H1 (cell line): ENCODE data around the gene YPEL2. TPM values are rescaled to one million over a fixed set of nuclear protein-coding genes. Genes with fewer than 3 reads are reported as not detected.

Source experiments
- CTCF ChIA-PET: fragments of 300-600 bp; sonication (Branson Sonifier 250); formaldehyde crosslinking; loops from one replicate; lab custom pipeline; 2021; ENCODE audit not compliant: partially characterized antibody; lab: Charles Lee
- POLR2A ChIA-PET: fragments of 300-600 bp; sonication (Branson Sonifier 250); formaldehyde crosslinking; loops from one replicate; lab custom pipeline; 2021; ENCODE audit warnings: inconsistent platforms; ENCODE audit not compliant: partially characterized antibody; lab: Charles Lee
- DNase-seq, 2 experiments: peaks; one replicate each; pipeline versions ENCODE4 v3.0.0 to v3.0.0-alpha.2; 2010 to 2022; ENCODE audit warnings: low spot score in 2 of 2, low read depth in 1 of 2, mixed read lengths in 1 of 2
- FAIRE-seq: peaks from 2 replicates; lab custom pipeline; 2011; peaks lifted over from hg19 to GRCh38; lab: Jason Lieb, UNC
- H2AFZ ChIP-seq: 2 replicates; pipeline ENCODE4 v1.8.1; 2012; ENCODE audit warnings: low read length, inconsistent platforms
- H2AK5ac ChIP-seq: 2 replicates; pipeline ENCODE4 v1.6.1; 2013; ENCODE audit warnings: low read depth, low read length
- H2BK120ac ChIP-seq: replicated peaks from 2 replicates; pipeline ENCODE3; 2013; ENCODE audit warnings: low read depth, low read length, inconsistent platforms
- H2BK12ac ChIP-seq: 2 replicates; pipeline ENCODE4 v1.6.1; 2013; ENCODE audit warnings: low read depth, low read length
- H2BK15ac ChIP-seq: 2 replicates; pipeline ENCODE4 v1.6.1; 2013; ENCODE audit warnings: low read length
- H2BK20ac ChIP-seq: 2 replicates; pipeline ENCODE4 v1.6.1; 2013; ENCODE audit warnings: low read length
- H2BK5ac ChIP-seq: 2 replicates; pipeline ENCODE4 v1.6.1; 2013; ENCODE audit warnings: low read depth, low read length
- H3K14ac ChIP-seq: 2 replicates; pipeline ENCODE4 v1.6.1; 2013; ENCODE audit warnings: inconsistent platforms; ENCODE audit not compliant: insufficient read length
- H3K18ac ChIP-seq: 2 replicates; pipeline ENCODE4 v1.6.1; 2013; ENCODE audit warnings: low read length; ENCODE audit errors: extremely low read depth
- H3K23ac ChIP-seq: 2 replicates; pipeline ENCODE4 v1.6.1; 2013; ENCODE audit warnings: inconsistent platforms; ENCODE audit not compliant: insufficient read length
- H3K23me2 ChIP-seq: 2 replicates; pipeline ENCODE4 v1.6.1; 2013; ENCODE audit warnings: low read depth, low read length
- H3K27ac ChIP-seq: 2 replicates; pipeline ENCODE4 v1.6.1; 2011; ENCODE audit warnings: low read depth, low read length, inconsistent platforms
- H3K27me3 ChIP-seq, 4 experiments: replicated peaks in 1 of 4; 1 replicate in 1 of 4; 2 replicates in 3 of 4; pipeline versions ENCODE4 v1.6.1 to v1.8.1; 2011 to 2013; ENCODE audit warnings: low read length in 3 of 4, mild to moderate bottlenecking in 3 of 4, inconsistent platforms in 2 of 4, mixed read lengths in 2 of 4, moderate library complexity in 1 of 4; ENCODE audit not compliant: control insufficient read depth in 3 of 4, insufficient read depth in 3 of 4; ENCODE audit errors: extremely low read depth in 1 of 4
- H3K36me3 ChIP-seq, 4 experiments: 2 replicates each; pipeline versions ENCODE4 v1.6.1 to v1.8.1; 2011 to 2013; ENCODE audit warnings: mild to moderate bottlenecking in 4 of 4, low read length in 3 of 4, moderate library complexity in 2 of 4, control low read depth in 1 of 4, inconsistent platforms in 1 of 4; ENCODE audit not compliant: insufficient read depth in 4 of 4, control insufficient read depth in 2 of 4
- H3K4ac ChIP-seq: replicated peaks from 2 replicates; pipeline ENCODE3; 2013; ENCODE audit warnings: low read length, low read depth, mixed read lengths, inconsistent platforms; ENCODE audit not compliant: insufficient read length
- H3K4me1 ChIP-seq, 4 experiments: replicated peaks in 1 of 4; 1 replicate in 1 of 4; 2 replicates in 3 of 4; pipeline versions ENCODE4 v1.6.1 to v1.8.1; 2011 to 2013; ENCODE audit warnings: low read length in 3 of 4, inconsistent platforms in 2 of 4, mixed read lengths in 1 of 4; ENCODE audit not compliant: insufficient read depth in 4 of 4, control insufficient read depth in 3 of 4
- H3K4me2 ChIP-seq, 2 experiments: 2 replicates each; pipeline versions ENCODE4 v1.6.1 to v1.8.1; 2011 to 2013; ENCODE audit warnings: low read depth in 2 of 2, low read length in 2 of 2, control low read depth in 1 of 2, inconsistent platforms in 1 of 2, mild to moderate bottlenecking in 1 of 2; ENCODE audit not compliant: insufficient read depth in 1 of 2
- H3K4me3 ChIP-seq, 4 experiments: fragments of 200-600, 300-600 bp in 1 of 4; sonication (generic), shearing (Covaris generic), sonication (Bioruptor Twin) in 1 of 4; 2 replicates each; pipeline versions ENCODE4 v1.5.1 to v1.8.1; 2011 to 2016; ENCODE audit warnings: low read length in 4 of 4, low read depth in 3 of 4, control low read depth in 2 of 4, inconsistent platforms in 2 of 4, mild to moderate bottlenecking in 2 of 4, mixed read lengths in 1 of 4, moderate library complexity in 1 of 4; ENCODE audit not compliant: insufficient read depth in 2 of 4; ENCODE audit errors: extremely low read depth in 1 of 4
- H3K56ac ChIP-seq: replicated peaks from 2 replicates; pipeline ENCODE3; 2013; ENCODE audit warnings: low read depth, mild to moderate bottlenecking, mixed read lengths, low read length, inconsistent platforms; ENCODE audit not compliant: insufficient read length
- H3K79me1 ChIP-seq: 2 replicates; pipeline ENCODE4 v1.6.1; 2013; ENCODE audit warnings: low read depth, low read length, control low read depth
- H3K79me2 ChIP-seq, 2 experiments: 2 replicates each; pipeline versions ENCODE4 v1.6.1 to v1.8.1; 2012 to 2013; ENCODE audit warnings: low read length in 2 of 2, mild to moderate bottlenecking in 2 of 2, inconsistent platforms in 1 of 2; ENCODE audit not compliant: insufficient read depth in 2 of 2, control insufficient read depth in 1 of 2
- H3K9ac ChIP-seq, 4 experiments: replicated peaks in 1 of 4; 1 replicate in 1 of 4; 2 replicates in 3 of 4; pipeline versions ENCODE4 v1.6.1 to v1.8.1; 2011 to 2013; ENCODE audit warnings: low read depth in 3 of 4, low read length in 3 of 4, control low read depth in 2 of 4, mild to moderate bottlenecking in 2 of 4, moderate library complexity in 2 of 4, inconsistent platforms in 1 of 4; ENCODE audit errors: extremely low read depth in 1 of 4
- H3K9me3 ChIP-seq, 2 experiments: 2 replicates each; pipeline versions ENCODE4 v1.6.1 to v1.8.1; 2012 to 2013; ENCODE audit warnings: mild to moderate bottlenecking in 2 of 2, moderate library complexity in 2 of 2, control low read depth in 1 of 2, inconsistent platforms in 1 of 2, low read depth in 1 of 2, low read length in 1 of 2, mixed read lengths in 1 of 2; ENCODE audit not compliant: insufficient read depth in 2 of 2
- H4K20me1 ChIP-seq, 2 experiments: replicated peaks in 1 of 2; 2 replicates each; pipeline versions ENCODE3 to v1.8.1; 2011 to 2013; ENCODE audit warnings: inconsistent platforms in 2 of 2, low read length in 2 of 2, mild to moderate bottlenecking in 1 of 2; ENCODE audit not compliant: insufficient read depth in 2 of 2, control insufficient read depth in 1 of 2
- H4K5ac ChIP-seq: 2 replicates; pipeline ENCODE4 v1.6.1; 2013; ENCODE audit warnings: low read length, low read depth, mixed read lengths, inconsistent platforms; ENCODE audit not compliant: insufficient read length
- H4K8ac ChIP-seq: 2 replicates; pipeline ENCODE4 v1.8.0; 2013; ENCODE audit warnings: mild to moderate bottlenecking, moderate library complexity, low read length, inconsistent platforms; ENCODE audit not compliant: insufficient read depth; ENCODE audit errors: extremely low read depth
- H4K91ac ChIP-seq: replicated peaks from 2 replicates; pipeline ENCODE3; 2013; ENCODE audit warnings: low read length, mixed read lengths, inconsistent platforms; ENCODE audit not compliant: insufficient read length
- WGBS, 2 experiments: shearing (Covaris generic) in 1 of 2; methylation state at CpG; one replicate each; pipeline versions ENCODE4 v1.1.6 to v1.1.7; 2013 to 2015; ENCODE audit warnings: low lambda C conversion rate in 2 of 2, mixed read lengths in 2 of 2, inconsistent platforms in 1 of 2, low coverage in 1 of 2, missing lambda C conversion rate in 1 of 2; ENCODE audit not compliant: insufficient replicate concordance in 2 of 2, insufficient coverage in 1 of 2, insufficient read length in 1 of 2; ENCODE audit errors: extremely low coverage in 1 of 2, missing lambda C conversion rate in 1 of 2; 5-methylcytosine and 5-hydroxymethylcytosine counted together
- polyA plus RNA-seq, 7 experiments: library from polyadenylated mRNA; depleted of rRNA in 3 of 7; stranded (reverse) in 5 of 7; unstranded in 2 of 7; fragments of >200 nt in 5 of 7; fragments of 200-250 nt in 2 of 7; gene quantifications; 1 replicate in 5 of 7; 2 replicates in 1 of 7; 4 replicates in 1 of 7; pipeline versions ENCODE4 v1.2.1 to v1.2.3, GENCODE V29; 2011 to 2013; ENCODE audit warnings: missing spikeins in 2 of 7, mixed read lengths in 2 of 7
- total RNA-seq: library from RNA; stranded (reverse); fragmentation: NEBNext Ultra II Directional; extraction: Animal tissue kit (Norgen Biotek cat#: 25700); gene quantifications from 2 replicates; pipeline ENCODE4 v1.2.1, GENCODE V29; 2021
- TF ChIP-seq, protein P1 (sequence below), 3 experiments: IDR thresholded peaks; 1 replicate in 2 of 3; 2 replicates in 1 of 3; pipeline versions ENCODE4 v1.5.1 to v1.6.1; 2011; ENCODE audit warnings: low read length in 3 of 3, mild to moderate bottlenecking in 3 of 3, inconsistent platforms in 2 of 3, low read depth in 1 of 3, moderate library complexity in 1 of 3; ENCODE audit not compliant: insufficient read depth in 1 of 3; ENCODE audit errors: control extremely low read depth in 1 of 3

YPEL2 gene
- total and polyA plus RNA-seq, 2 of the 8 experiments (the other 6 are each of a cell fraction or from before 2014, with no cell fraction given), result 1.6 to 3.5 TPM

DNA sequence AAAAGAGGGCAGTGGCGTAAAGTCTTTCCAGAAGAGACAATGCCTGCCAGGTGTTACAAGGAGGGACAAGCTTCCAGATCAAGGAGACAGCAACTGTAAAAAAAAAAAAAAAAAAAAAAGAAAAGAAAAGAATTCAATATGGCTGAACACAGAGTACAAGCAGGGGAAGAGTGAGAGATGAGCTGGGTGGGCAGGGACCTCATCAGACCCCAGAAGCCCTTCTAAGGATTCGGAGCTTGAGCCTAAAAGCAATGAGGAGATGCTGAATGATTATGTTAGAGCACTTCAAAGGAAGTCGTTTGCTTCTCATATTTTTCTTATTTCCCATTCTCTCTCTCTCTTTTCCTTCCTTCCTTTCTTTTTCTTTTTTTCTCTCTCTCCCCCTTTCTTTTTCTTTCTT lies 103.0 kb downstream of the YPEL2 start:
- Histone ChIP-seq H3K4me1 (no peaks in the 10 kb centered on the region), H3K4ac (no peak overlapping the region), H2BK5ac (no peak overlapping the region), H3K23ac (no peak overlapping the region), H3K79me1 (no peaks in the 10 kb centered on the region), H4K20me1 (no peaks in the 10 kb centered on the region), H3K4me3 (no peak overlapping the region), H3K56ac (no peak overlapping the region), H3K4me2 (no peak overlapping the region), H2BK120ac (no peak overlapping the region), H4K8ac (no peak overlapping the region), H3K23me2 (no peaks in the 10 kb centered on the region), H4K91ac (no peak overlapping the region), H3K36me3 (no peaks in the 10 kb centered on the region), H3K18ac (no peak overlapping the region), H3K27ac (no peak overlapping the region), H3K14ac (no peak overlapping the region), H2BK12ac (no peak overlapping the region), H3K9me3 (no peaks in the 10 kb centered on the region), H2AK5ac (no peak overlapping the region), H3K9ac (no peak overlapping the region), H2BK20ac (no peak overlapping the region), H4K5ac (no peak overlapping the region), H2AFZ (no peak overlapping the region), H3K79me2 (no peaks in the 10 kb centered on the region), H3K27me3 (no peaks in the 10 kb centered on the region), H2BK15ac (no peak overlapping the region)
- 87% methylated on average over 2 of the region's 3 CpGs; no CpG with 5 or more reads in 1 of the 2 experiments for WGBS, 2 experiments
- ChIA-PET POLR2A (interaction anchor here (1.7 kb wide), 1 partner anchor 11 kb away, joined by 6 read pairs; no protein-coding TSS in a partner anchor), CTCF (interaction anchor here (1.3 to 14.0 kb wide), 5 partner anchors 9 to 117 kb away, joined by 3 to 299 read pairs (median 4); no protein-coding TSS in a partner anchor)
- DNase-seq (no peak), FAIRE-seq (no peak)
- TF ChIP-seq, protein P1, sequence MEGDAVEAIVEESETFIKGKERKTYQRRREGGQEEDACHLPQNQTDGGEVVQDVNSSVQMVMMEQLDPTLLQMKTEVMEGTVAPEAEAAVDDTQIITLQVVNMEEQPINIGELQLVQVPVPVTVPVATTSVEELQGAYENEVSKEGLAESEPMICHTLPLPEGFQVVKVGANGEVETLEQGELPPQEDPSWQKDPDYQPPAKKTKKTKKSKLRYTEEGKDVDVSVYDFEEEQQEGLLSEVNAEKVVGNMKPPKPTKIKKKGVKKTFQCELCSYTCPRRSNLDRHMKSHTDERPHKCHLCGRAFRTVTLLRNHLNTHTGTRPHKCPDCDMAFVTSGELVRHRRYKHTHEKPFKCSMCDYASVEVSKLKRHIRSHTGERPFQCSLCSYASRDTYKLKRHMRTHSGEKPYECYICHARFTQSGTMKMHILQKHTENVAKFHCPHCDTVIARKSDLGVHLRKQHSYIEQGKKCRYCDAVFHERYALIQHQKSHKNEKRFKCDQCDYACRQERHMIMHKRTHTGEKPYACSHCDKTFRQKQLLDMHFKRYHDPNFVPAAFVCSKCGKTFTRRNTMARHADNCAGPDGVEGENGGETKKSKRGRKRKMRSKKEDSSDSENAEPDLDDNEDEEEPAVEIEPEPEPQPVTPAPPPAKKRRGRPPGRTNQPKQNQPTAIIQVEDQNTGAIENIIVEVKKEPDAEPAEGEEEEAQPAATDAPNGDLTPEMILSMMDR (IDR thresholded peaks at IDR 0.05; ENCODE audit: control extremely low read depth in 1 of 3, insufficient read depth in 1 of 3, low read depth in 1 of 3, low read length in 3 of 3), result no peak
